Thoracic aorta (tissue), 2 donors: ENCODE measurements around the gene TPD52L1. TPM values are rescaled to one million over a fixed set of nuclear protein-coding genes. Genes with fewer than 3 reads are reported as not detected.

Experiments
- ATAC-seq: fragments of 150-250 bp; one replicate; pipeline ENCODE4 v1.8.0; 2017; ENCODE audit warnings: low read depth; ENCODE audit not compliant: insufficient number of reproducible peaks, low FRiP score
- DNase-seq: peaks from one replicate; pipeline ENCODE4 v3.0.0-alpha.2; 2020; ENCODE audit warnings: low spot score
- H3K27ac ChIP-seq, 2 donors: fragments of 200-600 bp; sonication (generic); 1 replicate in 1 of 2; 2 replicates in 1 of 2; pipeline ENCODE4 v1.5.1; 2016; ENCODE audit warnings: mild to moderate bottlenecking in 2 of 2, moderate library complexity in 2 of 2
- H3K27me3 ChIP-seq: fragments of 200-600 bp; sonication (generic); replicated peaks from 2 replicates; pipeline ENCODE4 v1.6.0; 2016; ENCODE audit warnings: mild to moderate bottlenecking; ENCODE audit not compliant: insufficient read depth
- H3K36me3 ChIP-seq: fragments of 200-600 bp; sonication (generic); one replicate; pipeline ENCODE4 v1.5.1; 2016
- H3K4me1 ChIP-seq, 2 donors: fragments of 200-600 bp; sonication (generic); 1 replicate in 1 of 2; 2 replicates in 1 of 2; pipeline versions ENCODE4 v1.5.1 to v1.6.0; 2016; ENCODE audit warnings: low read depth in 2 of 2, mild to moderate bottlenecking in 1 of 2; ENCODE audit not compliant: control insufficient read depth in 1 of 2
- H3K4me3 ChIP-seq: fragments of 200-600 bp; sonication (generic); 2 replicates; pipeline ENCODE4 v1.5.1; 2016; ENCODE audit warnings: mild to moderate bottlenecking
- H3K9me3 ChIP-seq: fragments of 200-600 bp; sonication (generic); 2 replicates; pipeline ENCODE4 v1.5.1; 2016
- CTCF ChIP-seq: fragments of 200-600 bp; sonication (generic); IDR thresholded peaks from one replicate; pipeline ENCODE4 v1.5.1; 2019; ENCODE audit warnings: antibody characterized with exemption
- total RNA-seq, 2 donors: library from RNA; depleted of rRNA; stranded (reverse); fragments of >200 nt; gene quantifications; one replicate each; pipeline versions ENCODE4 v1.1.0 to v1.2.3, GENCODE V29; 2016

The TPD52L1 gene
- total RNA-seq, 2 donors from 2014 or later, result 37.1 to 73.5 TPM

- no peak for TF ChIP-seq CTCF
- ATAC-seq, result no peak
These were observed 57.8 kb downstream of the TPD52L1 start for GRCh38 chr6:125211352-125211751.

DNA sequence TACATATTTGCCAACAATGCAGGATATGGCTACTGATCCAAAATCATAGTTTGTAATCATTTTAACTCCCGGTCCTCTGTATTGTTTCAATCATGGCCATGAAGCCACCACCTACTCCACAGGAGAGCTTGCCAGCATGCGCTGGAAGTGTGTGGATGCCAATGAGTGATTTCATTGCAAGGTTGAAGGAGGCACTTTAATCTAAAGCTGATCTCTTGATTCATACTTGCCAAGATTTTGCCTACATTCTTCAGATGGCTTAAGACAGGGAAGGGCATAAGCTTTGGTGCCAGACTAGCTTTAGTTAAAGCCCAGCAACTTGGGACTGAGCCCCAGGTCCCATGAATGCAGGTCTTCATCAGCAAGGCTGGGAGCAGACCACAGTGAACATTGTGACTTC is 58.8 kb downstream of the TPD52L1 start:
- no peak for TF ChIP-seq CTCF
- Histone ChIP-seq H3K27me3 (no peaks in the 10 kb centered on the region), H3K4me1 (peaks cover 9 to 22% of the 10 kb centered on the region in 2 donors), H3K27ac (no peak overlapping the region), H3K9me3 (no peaks in the 10 kb centered on the region), H3K36me3 (no peaks in the 10 kb centered on the region), H3K4me3 (no peak overlapping the region)
- no peak for DNase-seq
- ATAC-seq, result no peak

More at GRCh38 chr6:125211352-125211751, 57.8 kb downstream of the TPD52L1 start:
- H3K27me3 ChIP-seq, result no peaks in the 10 kb centered on the region
- no peak overlapping the region for H3K27ac ChIP-seq
- no peak overlapping the region for H3K4me3 ChIP-seq
- no peaks in the 10 kb centered on the region for H3K36me3 ChIP-seq
- no peak for DNase-seq
- no peaks in the 10 kb centered on the region for H3K9me3 ChIP-seq
- peaks cover 9 to 29% of the 10 kb centered on the region in 2 donors for H3K4me1 ChIP-seq

- Histone ChIP-seq H3K27ac (no peak overlapping the region), H3K4me1 (peaks cover 9 to 18% of the 10 kb centered on the region in 2 donors), H3K9me3 (no peaks in the 10 kb centered on the region), H3K4me3 (no peak overlapping the region), H3K36me3 (no peaks in the 10 kb centered on the region), H3K27me3 (no peaks in the 10 kb centered on the region)
- DNase-seq (no peak), ATAC-seq (no peak)
- TF ChIP-seq CTCF, result no peak
These were observed 60.4 kb downstream of the TPD52L1 start for GRCh38 chr6:125213939-125214338.

- Histone ChIP-seq H3K36me3 (no peaks in the 10 kb centered on the region), H3K9me3 (no peaks in the 10 kb centered on the region), H3K4me1 (peaks cover 9 to 24% of the 10 kb centered on the region in 2 donors), H3K27me3 (no peaks in the 10 kb centered on the region), H3K4me3 (no peak overlapping the region), H3K27ac (no peak overlapping the region)
- TF ChIP-seq CTCF, result no peak
- no peak for ATAC-seq
- DNase-seq, result no peak
These were observed 61.8 kb downstream of the TPD52L1 start for GRCh38 chr6:125215252-125215819.

DNA sequence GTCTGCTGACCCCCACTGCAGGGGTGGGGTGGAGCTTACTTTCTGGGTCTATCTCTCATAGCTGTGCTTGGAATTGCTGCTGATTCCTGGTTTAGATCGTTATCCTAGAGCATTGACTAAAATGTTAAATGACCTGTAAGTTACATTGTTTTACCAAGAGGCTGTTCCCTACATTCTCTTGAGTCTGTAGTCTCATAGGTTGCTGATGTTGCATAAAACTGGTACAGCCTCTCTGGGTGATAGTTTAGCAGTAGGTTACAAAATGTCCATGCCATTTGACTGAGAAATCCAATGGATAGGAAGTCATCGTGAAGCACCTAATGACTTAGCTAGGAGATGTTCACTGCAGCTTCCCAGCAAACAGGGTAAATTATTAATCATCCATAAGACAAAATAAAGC is 62.4 kb downstream of the TPD52L1 start:
- Histone ChIP-seq H3K9me3 (no peaks in the 10 kb centered on the region), H3K36me3 (no peaks in the 10 kb centered on the region), H3K27ac (no peak overlapping the region), H3K27me3 (no peaks in the 10 kb centered on the region), H3K4me3 (no peak overlapping the region), H3K4me1 (peaks cover 15 to 31% of the 10 kb centered on the region in 2 donors)
- TF ChIP-seq CTCF, result no peak
- DNase-seq (no peak), ATAC-seq (no peak)
